PFSK-1 (cell line): ENCODE results near the gene RNF130.

Experiments
- FOXP2 ChIP-seq: optimal IDR thresholded peaks from 2 replicates; pipeline ENCODE3; 2011; ENCODE audit warnings: borderline replicate concordance, control low read depth, inconsistent platforms; ENCODE audit not compliant: insufficient read depth; ENCODE audit errors: extremely low read length, extremely low read depth
- POLR2AphosphoS5 ChIP-seq: IDR thresholded peaks from 2 replicates; pipeline ENCODE4 v1.6.1; 2012; ENCODE audit warnings: low read depth, mild to moderate bottlenecking, control low read depth, low read length, moderate library complexity
- REST ChIP-seq, 2 experiments: IDR thresholded peaks; 2 replicates each; pipeline versions ENCODE4 v1.6.1 to v1.8.0; 2011 to 2012; ENCODE audit warnings: low read depth in 2 of 2, low read length in 2 of 2, control low read depth in 1 of 2, inconsistent platforms in 1 of 2, mild to moderate bottlenecking in 1 of 2, moderate library complexity in 1 of 2; ENCODE audit not compliant: insufficient read depth in 1 of 2
- SIN3A ChIP-seq: IDR thresholded peaks from 2 replicates; pipeline ENCODE4 v1.6.1; 2012; ENCODE audit warnings: mild to moderate bottlenecking, low read length, moderate library complexity, borderline replicate concordance; ENCODE audit not compliant: insufficient read depth
- TAF1 ChIP-seq: IDR thresholded peaks from 2 replicates; pipeline ENCODE4 v1.6.1; 2012; ENCODE audit warnings: low read length, control low read depth, borderline replicate concordance; ENCODE audit not compliant: insufficient read depth

RNF130 gene

GRCh38 chr5:180001742-180002141, 69.8 kb downstream of the RNF130 start:
- TF ChIP-seq FOXP2 (no peak), POLR2AphosphoS5 (no peak), TAF1 (no peak), SIN3A (no peak), REST (IDR thresholded peaks at IDR 0.05; ENCODE audit: insufficient read depth in 1 of 2, low read depth in 2 of 2, low read length in 2 of 2) (no peak)

GRCh38 chr5:180001136-180001535, 70.4 kb downstream of the RNF130 start:
- TF ChIP-seq TAF1 (no peak), SIN3A (no peak), POLR2AphosphoS5 (no peak), REST (IDR thresholded peaks at IDR 0.05; ENCODE audit: insufficient read depth in 1 of 2, low read depth in 2 of 2, low read length in 2 of 2) (no peak), FOXP2 (no peak)

GRCh38 chr5:179998485-179998884, 73.1 kb downstream of the RNF130 start:
- TF ChIP-seq SIN3A (no peak), FOXP2 (no peak), POLR2AphosphoS5 (no peak), REST (IDR thresholded peaks at IDR 0.05; ENCODE audit: insufficient read depth in 1 of 2, low read depth in 2 of 2, low read length in 2 of 2) (no peak), TAF1 (no peak)

GRCh38 chr5:179994583-179995323, 76.8 kb downstream of the RNF130 start:
- no peak for TF ChIP-seq POLR2AphosphoS5
- no peak for TF ChIP-seq REST (IDR thresholded peaks at IDR 0.05; ENCODE audit: insufficient read depth in 1 of 2, low read depth in 2 of 2, low read length in 2 of 2)
- no peak for TF ChIP-seq SIN3A
- TF ChIP-seq FOXP2 = no peak
- no peak for TF ChIP-seq TAF1

DNA sequence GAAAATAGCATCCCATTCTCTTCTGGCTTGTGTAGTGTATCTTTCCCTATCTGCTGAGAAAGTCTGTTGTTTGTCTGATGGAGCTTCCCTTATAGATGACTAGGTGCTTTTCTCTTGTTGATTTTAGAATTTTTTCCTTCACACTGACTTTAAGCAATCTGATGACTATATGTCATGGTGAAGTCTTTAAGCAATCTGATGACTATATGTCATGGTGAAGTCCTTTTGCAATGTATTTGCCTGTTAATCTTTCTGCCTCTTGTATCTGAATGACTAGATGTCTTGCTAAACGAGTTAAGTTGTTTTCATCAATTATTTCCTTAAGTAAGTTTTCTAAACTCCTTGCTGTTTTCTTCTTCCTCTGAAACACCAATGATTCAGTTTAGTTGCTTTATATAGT, 80.5 kb downstream of the RNF130 start:
- TF ChIP-seq POLR2AphosphoS5 (no peak), REST (IDR thresholded peaks at IDR 0.05; ENCODE audit: insufficient read depth in 1 of 2, low read depth in 2 of 2, low read length in 2 of 2) (no peak), SIN3A (no peak), TAF1 (no peak), FOXP2 (no peak)
